Muscle of back (tissue), 11 donors: Measurements from ENCODE around the gene TBKBP1. TPM values are rescaled to one million over a fixed set of nuclear protein-coding genes. Genes with fewer than 3 reads are reported as not detected.

Experiments
- DNase-seq, 3 donors: peaks; one replicate each; pipeline versions ENCODE4 v3.0.0 to v3.0.0-alpha.2; 2013
- polyA plus RNA-seq, 10 donors: library from polyadenylated mRNA; unstranded; fragments of 120-200 nt; gene quantifications; one replicate each; pipeline ENCODE4 v1.2.1, GENCODE V29; 2013; ENCODE audit not compliant: insufficient read length in 10 of 10

TBKBP1 gene
- polyA plus RNA-seq, 10 donors = 21.2 to 35.2 (median 28.9) TPM

- DNase-seq = no peak
Measured at GRCh38 chr17:47712330-47713023, 18.5 kb downstream of the TBKBP1 start.

- DNase-seq = no peak
Measured at GRCh38 chr17:47713980-47714700, 20.2 kb downstream of the TBKBP1 start.

GRCh38 chr17:47714773-47715396, 20.9 kb downstream of the TBKBP1 start:
- DNase-seq = no peak

GRCh38 chr17:47715669-47716325, 21.8 kb downstream of the TBKBP1 start:
- DNase-seq = no peak

GRCh38 chr17:47716375-47716774, 22.4 kb downstream of the TBKBP1 start:
- DNase-seq = no peak

- no peak for DNase-seq
Measured at GRCh38 chr17:47717261-47717697, 23.3 kb downstream of the TBKBP1 start.

GRCh38 chr17:47717979-47718621, 24.1 kb downstream of the TBKBP1 start:
- no peak for DNase-seq

- no peak for DNase-seq
Measured at GRCh38 chr17:47718634-47719405, 24.9 kb downstream of the TBKBP1 start.

- peak in 1 of 3 donors; percentile 59 for DNase-seq
Measured at GRCh38 chr17:47719411-47720152, 25.6 kb downstream of the TBKBP1 start.

- no peak for DNase-seq
Measured at GRCh38 chr17:47720196-47720595, 26.2 kb downstream of the TBKBP1 start.

GRCh38 chr17:47720754-47721533, 27.0 kb downstream of the TBKBP1 start:
- DNase-seq = peak in 2 of 3 donors; percentile 14 to 37

- no peak for DNase-seq
Measured at GRCh38 chr17:47721725-47722124, 27.8 kb downstream of the TBKBP1 start.

GRCh38 chr17:47724705-47725104, 30.7 kb downstream of the TBKBP1 start:
- DNase-seq = no peak

GRCh38 chr17:47725446-47726111, 31.6 kb downstream of the TBKBP1 start:
- DNase-seq = no peak

GRCh38 chr17:47726796-47727703, 33.1 kb downstream of the TBKBP1 start:
- DNase-seq = no peak

GRCh38 chr17:47727704-47728036, 33.7 kb downstream of the TBKBP1 start:
- DNase-seq = no peak

- no peak for DNase-seq
Measured at GRCh38 chr17:47728214-47728877, 34.4 kb downstream of the TBKBP1 start.
